Fibroblast of pulmonary artery (primary cell): ENCODE results near the gene GTSE1.

Experiments
- DNase-seq: peaks from one replicate; pipeline ENCODE4 v3.0.0-alpha.2; 2010; ENCODE audit warnings: low read depth
- H3K4me3 ChIP-seq: replicated peaks from 2 replicates; pipeline ENCODE4 v1.5.1; 2011; ENCODE audit warnings: low read depth, mild to moderate bottlenecking, control low read depth, low read length, moderate library complexity
- TF ChIP-seq, protein P1 (sequence below): IDR thresholded peaks from 2 replicates; pipeline ENCODE4 v1.5.1; 2011; ENCODE audit warnings: mild to moderate bottlenecking, control low read depth, low read length, inconsistent platforms; ENCODE audit errors: missing control alignments

The GTSE1 gene

DNA sequence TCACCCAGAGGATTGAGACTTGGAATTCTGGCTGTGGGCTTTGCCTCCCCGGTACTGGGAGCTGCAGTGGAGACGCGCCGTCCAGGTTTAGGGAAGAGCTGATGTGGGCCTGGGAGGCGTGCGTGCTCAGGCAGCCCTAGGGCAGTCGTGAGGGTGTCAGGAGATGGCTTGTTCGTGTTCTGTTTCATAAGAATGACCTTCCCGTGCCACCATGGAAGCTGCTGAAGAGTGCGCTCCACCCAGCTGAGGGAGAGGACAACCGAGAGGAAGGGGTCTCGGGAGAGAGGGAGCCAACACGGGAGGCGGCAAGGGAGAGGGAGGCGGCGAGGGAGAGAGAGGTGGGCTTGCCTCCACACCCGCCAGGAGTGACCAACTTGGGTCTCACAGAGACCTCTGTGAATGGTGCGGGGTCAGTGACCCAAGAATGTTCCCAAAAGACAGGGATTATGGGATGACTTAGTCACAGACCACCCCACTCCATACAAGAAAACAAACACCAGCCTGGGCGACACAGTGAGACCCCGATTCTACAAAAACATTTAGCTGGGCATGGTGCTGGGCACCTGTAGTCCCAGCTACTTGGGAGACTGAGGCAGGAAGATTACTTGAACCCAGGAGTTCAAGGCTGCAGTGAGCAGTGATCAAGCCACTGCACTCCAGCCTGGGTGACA lies 24.2 kb downstream of the GTSE1 start:
- no peak for DNase-seq
- H3K4me3 ChIP-seq = no peak overlapping the region
- TF ChIP-seq, protein P1, sequence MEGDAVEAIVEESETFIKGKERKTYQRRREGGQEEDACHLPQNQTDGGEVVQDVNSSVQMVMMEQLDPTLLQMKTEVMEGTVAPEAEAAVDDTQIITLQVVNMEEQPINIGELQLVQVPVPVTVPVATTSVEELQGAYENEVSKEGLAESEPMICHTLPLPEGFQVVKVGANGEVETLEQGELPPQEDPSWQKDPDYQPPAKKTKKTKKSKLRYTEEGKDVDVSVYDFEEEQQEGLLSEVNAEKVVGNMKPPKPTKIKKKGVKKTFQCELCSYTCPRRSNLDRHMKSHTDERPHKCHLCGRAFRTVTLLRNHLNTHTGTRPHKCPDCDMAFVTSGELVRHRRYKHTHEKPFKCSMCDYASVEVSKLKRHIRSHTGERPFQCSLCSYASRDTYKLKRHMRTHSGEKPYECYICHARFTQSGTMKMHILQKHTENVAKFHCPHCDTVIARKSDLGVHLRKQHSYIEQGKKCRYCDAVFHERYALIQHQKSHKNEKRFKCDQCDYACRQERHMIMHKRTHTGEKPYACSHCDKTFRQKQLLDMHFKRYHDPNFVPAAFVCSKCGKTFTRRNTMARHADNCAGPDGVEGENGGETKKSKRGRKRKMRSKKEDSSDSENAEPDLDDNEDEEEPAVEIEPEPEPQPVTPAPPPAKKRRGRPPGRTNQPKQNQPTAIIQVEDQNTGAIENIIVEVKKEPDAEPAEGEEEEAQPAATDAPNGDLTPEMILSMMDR = no peak

DNA sequence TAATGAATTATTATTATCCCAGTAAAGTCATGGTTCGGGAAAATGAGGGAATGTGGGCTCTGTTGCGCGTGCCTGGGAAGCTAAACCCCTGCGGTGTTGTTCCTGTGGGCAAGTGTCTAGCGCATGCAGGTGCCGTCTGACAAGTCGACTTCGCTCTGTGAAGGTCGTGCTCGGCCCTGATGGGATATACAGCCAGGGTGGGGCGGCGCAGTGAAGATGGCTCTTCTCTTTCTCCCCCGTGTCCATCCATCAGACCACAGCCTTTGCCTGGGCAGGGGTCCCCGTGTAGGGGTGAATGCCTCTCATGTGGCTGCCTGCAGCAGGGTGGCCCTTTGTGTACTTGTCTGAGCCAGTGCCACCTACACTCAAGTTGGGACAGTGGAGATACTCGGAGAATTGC lies 26.0 kb downstream of the GTSE1 start:
- no peak for DNase-seq
- no peak overlapping the region for H3K4me3 ChIP-seq
- TF ChIP-seq, protein P1 = no peak

DNA sequence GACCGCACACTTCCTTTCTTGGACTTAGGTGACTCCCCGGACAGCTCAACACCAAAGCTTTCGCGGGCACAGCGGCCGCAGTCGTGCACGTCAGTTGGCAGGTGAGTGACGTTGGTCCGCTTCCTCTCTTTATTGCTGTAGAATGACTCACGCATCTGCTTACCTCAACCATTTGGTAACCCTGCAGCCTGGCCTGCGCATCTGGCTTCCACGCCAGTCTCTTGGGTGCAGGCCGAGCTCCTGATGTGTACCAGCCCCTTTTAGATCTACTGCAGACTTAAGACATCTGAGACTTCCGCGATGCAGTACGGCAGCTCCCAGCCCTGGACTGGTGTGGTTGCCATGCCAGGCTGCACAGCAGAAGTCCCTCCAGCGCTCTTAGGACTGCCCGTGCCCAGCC lies 26.5 kb downstream of the GTSE1 start:
- TF ChIP-seq, protein P1 = no peak
- no peak for DNase-seq
- H3K4me3 ChIP-seq = no peak overlapping the region

DNA sequence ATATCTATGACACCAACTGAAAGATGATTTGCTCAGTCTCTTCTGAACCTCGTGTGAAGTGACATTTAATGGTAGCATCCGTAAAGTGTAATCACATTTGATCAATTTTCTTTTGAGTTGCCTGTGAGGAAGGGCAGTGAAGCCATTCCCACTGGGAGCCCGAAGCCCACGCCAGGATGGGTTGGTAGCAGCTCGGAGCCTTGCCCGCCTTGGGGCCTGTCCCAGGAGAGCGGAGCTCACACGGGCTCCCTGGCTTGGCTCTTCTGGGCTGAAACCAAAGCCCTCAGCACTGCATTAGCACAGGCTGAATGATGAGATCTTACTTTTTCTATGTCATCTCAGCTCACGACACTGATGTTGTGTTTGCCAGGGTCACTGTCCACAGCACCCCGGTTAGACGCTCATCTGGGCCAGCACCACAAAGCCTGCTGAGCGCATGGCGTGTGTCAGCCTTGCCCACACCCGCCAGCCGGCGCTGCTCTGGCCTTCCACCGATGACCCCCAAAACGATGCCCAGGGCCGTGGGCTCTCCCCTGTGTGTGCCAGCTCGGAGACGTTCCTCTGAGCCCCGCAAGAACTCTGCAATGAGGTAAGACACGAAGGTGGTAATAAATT lies 29.5 kb downstream of the GTSE1 start:
- TF ChIP-seq, protein P1 = no peak
- H3K4me3 ChIP-seq = no peak overlapping the region
- no peak for DNase-seq

DNA sequence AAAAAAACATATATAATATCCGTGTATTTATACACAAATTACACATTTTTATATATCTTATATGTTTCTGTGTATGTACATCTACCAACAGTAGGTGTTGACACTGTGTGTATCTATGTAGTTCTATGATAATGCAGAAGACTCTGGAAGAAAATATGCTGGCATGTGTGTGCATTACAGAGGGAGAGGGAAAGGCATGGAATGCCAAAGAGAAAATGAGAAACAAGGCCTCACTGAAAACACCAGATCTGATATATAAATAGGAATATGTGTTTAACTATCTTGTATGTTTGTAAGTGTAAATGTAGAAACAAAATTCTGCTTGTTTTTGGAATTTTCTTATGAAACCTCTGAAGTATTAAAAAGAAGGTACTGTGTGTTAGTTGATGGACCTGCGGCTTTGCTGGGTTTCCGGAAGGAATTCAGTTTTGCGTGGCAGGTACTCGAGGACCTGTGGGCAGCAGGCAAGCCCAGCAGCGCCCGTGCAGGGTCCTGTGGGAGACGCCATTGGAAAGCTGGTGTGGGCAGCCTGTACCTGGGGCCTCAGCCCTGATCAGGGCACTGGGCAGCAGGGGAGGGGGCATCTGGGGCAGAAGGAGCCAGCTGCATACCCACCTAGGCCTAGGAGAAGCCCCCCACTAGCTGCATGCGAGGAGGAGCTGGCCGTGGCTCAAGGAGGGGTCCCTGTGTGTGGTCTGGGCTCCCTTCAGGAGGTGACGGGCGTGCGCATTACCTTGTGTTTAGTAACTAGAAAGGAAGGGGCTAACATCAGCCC lies 31.2 kb downstream of the GTSE1 start:
- no peak for DNase-seq
- no peak overlapping the region for H3K4me3 ChIP-seq
- TF ChIP-seq, protein P1 = no peak

DNA sequence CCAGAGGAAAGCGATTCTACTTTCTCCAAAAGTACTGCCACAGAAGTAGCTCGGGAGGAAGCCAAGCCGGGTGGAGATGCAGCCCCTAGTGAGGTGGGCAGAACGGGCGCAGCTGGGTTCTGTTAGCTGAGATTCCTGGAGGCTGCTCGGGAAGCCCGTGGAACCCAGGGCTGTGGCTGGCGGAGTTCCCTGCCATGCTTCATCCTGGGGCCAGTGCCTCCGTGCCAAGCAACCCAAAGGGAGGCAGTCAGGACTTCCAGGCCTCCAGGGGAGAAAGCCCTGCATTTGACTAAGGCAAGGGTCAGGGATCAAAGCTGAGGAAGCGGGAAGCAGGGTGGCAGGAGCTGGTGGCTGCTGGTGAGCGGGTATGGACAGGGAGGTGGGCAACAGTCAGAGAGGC lies 32.1 kb downstream of the GTSE1 start:
- TF ChIP-seq, protein P1 = no peak
- DNase-seq = no peak
- H3K4me3 ChIP-seq = no peak overlapping the region
